ENCODE data around the gene FRMPD1.

The FRMPD1 gene

GRCh38 chr9:37784291-37784615 is 133.5 kb downstream of the FRMPD1 start:
- no peak for DNase-seq

GRCh38 chr9:37784616-37785483 is 134.1 kb downstream of the FRMPD1 start, which contains the start of gene EXOSC3:
Gene EXOSC3 (minus strand): TSS chr9:37785064. CDS start chr9:37785044, 20 bp downstream.
- DNase-seq: peak; percentile 13 to 90 (median 80)

DNA sequence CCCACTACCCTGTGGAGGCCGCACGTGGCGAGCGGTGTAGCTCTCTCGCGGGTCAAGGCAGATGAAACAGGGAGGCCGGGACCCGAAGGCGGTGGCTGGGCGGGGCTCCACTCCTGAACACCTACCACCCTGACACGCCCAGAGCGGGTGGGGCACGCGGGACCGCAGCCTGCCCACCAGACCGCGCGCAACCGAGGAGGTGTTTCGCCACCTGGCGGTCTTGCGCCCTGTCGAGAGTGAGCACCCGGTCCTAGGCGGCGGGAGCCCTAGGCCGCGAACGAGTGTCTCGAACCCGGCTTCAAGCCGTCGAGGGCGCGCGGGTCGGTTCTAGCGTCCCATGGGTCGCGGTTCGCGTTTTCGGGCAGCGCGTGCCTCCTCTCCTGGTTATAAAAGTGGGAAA is 136.3 kb downstream of the FRMPD1 start:
- DNase-seq: no peak

DNA sequence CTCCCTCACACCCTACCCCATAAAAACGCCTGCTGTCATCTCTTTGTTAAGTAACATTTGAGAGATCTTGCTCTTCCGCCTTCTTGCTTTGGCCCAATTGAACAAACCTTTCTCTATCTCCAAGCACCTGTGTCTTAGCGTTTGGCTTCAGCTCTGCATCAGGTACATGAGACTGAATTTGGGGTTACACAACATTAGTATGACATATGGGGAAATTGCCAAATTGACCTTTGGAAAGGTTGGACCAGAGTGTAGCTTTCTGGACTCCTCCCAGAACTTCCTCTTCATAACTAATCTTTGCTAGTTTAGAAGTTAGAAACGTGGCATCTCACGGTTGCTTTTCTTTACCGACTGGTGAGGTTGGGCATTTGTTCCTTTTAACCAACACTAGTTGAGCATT is 137.6 kb downstream of the FRMPD1 start:
- no peak for DNase-seq

- DNase-seq: no peak
Observed at GRCh38 chr9:37790096-37790495, 139.3 kb downstream of the FRMPD1 start.

DNA sequence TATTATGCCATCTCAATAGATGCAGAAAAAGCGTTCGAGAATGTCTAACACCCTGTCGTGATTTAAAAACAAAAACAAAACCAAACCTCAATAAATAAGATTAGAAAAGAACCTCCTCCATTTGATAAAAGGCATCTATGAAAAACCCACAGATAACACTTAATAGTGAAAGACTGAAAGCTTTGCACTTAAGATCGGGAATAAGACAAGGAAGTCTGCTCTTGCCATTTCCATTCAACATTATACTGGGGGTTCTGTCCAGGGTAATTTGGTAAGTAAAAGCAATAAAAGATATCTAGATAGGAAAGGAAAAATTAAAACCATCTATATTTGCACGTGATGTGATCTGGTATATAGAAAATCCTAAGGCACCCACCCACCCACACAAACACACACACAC is 141.4 kb downstream of the FRMPD1 start:
- no peak for DNase-seq

- DNase-seq: no peak
Observed at GRCh38 chr9:37796232-37796631, 145.5 kb downstream of the FRMPD1 start.
